Karpas-422 (cell line): Measurements from ENCODE around the gene MRLN. TPM values are rescaled to one million over a fixed set of nuclear protein-coding genes. Genes with fewer than 3 reads are reported as not detected.

Experiments used
- DNase-seq: peaks from one replicate; pipeline ENCODE4 v3.0.0-alpha.2; 2015
- H2AFZ ChIP-seq: fragments of 200-600 bp; sonication (generic); 2 replicates; pipeline ENCODE4 v1.6.1; 2014; ENCODE audit warnings: antibody characterized with exemption, low read length, mixed read lengths
- H3K27ac ChIP-seq: fragments of 200-600 bp; sonication (generic); 2 replicates; pipeline ENCODE4 v1.5.1; 2014; ENCODE audit warnings: mild to moderate bottlenecking, low read length, moderate library complexity
- H3K27me3 ChIP-seq: fragments of 200-600 bp; sonication (generic); 2 replicates; pipeline ENCODE4 v1.6.1; 2014; ENCODE audit warnings: low read length, mixed read lengths
- H3K36me3 ChIP-seq: fragments of 200-600 bp; sonication (generic); 2 replicates; pipeline ENCODE4 v1.6.1; 2014; ENCODE audit warnings: low read length, mixed read lengths; ENCODE audit not compliant: insufficient read depth
- H3K4me1 ChIP-seq: fragments of 200-600 bp; sonication (generic); 2 replicates; pipeline ENCODE4 v1.6.1; 2014; ENCODE audit warnings: mild to moderate bottlenecking, low read length, mixed read lengths
- H3K4me2 ChIP-seq: fragments of 200-600 bp; sonication (generic); 2 replicates; pipeline ENCODE4 v1.6.1; 2014; ENCODE audit warnings: low read length, low read depth, mild to moderate bottlenecking; ENCODE audit not compliant: poor library complexity, severe bottlenecking
- H3K4me3 ChIP-seq: fragments of 200-600 bp; sonication (generic); 2 replicates; pipeline ENCODE4 v1.5.1; 2014; ENCODE audit warnings: mild to moderate bottlenecking, antibody characterized with exemption, low read length, mixed read lengths
- H3K79me2 ChIP-seq: fragments of 200-600 bp; sonication (generic); 2 replicates; pipeline ENCODE4 v1.6.1; 2014; ENCODE audit warnings: mild to moderate bottlenecking, low read length, mixed read lengths
- H3K9ac ChIP-seq: fragments of 200-600 bp; sonication (generic); 2 replicates; pipeline ENCODE4 v1.6.0; 2014; ENCODE audit warnings: low read length
- H3K9me2 ChIP-seq: fragments of 200-600 bp; sonication (generic), shearing (Covaris generic); replicated peaks from 2 replicates; pipeline ENCODE4 v1.6.0; 2014; ENCODE audit warnings: mild to moderate bottlenecking, low read length, moderate library complexity; ENCODE audit not compliant: insufficient read depth
- H3K9me3 ChIP-seq: fragments of 300-700, 200-600 bp; sonication (generic); 2 replicates; pipeline ENCODE4 v1.6.1; 2014; ENCODE audit warnings: low read length, mixed read lengths
- H4K20me1 ChIP-seq: fragments of 200-600 bp; sonication (generic); 2 replicates; pipeline ENCODE4 v1.6.1; 2014; ENCODE audit warnings: mild to moderate bottlenecking, antibody characterized with exemption, low read length, low read depth; ENCODE audit not compliant: insufficient read depth
- total RNA-seq: library from RNA; depleted of rRNA; stranded (reverse); fragments of >200 nt; shearing (Covaris generic); gene quantifications from 2 replicates; pipeline ENCODE4 v1.2.3, GENCODE V29; 2014; ENCODE audit warnings: low replicate concordance

MRLN gene
- total RNA-seq, 1 experiment from 2014 or later = not detected

- Histone ChIP-seq H3K36me3 (no peaks in the 10 kb centered on the region), H3K27me3 (no peaks in the 10 kb centered on the region), H3K4me3 (no peak overlapping the region), H4K20me1 (no peaks in the 10 kb centered on the region), H3K4me2 (no peak overlapping the region), H3K79me2 (no peaks in the 10 kb centered on the region), H3K27ac (no peak overlapping the region), H3K9ac (no peak overlapping the region), H2AFZ (no peak overlapping the region), H3K9me3 (no peaks in the 10 kb centered on the region), H3K9me2 (no peaks in the 10 kb centered on the region), H3K4me1 (no peaks in the 10 kb centered on the region)
- DNase-seq = no peak
Measured at GRCh38 chr10:59724098-59724938, 28.9 kb downstream of the MRLN start.

GRCh38 chr10:59720377-59720776, 32.9 kb downstream of the MRLN start:
- Histone ChIP-seq H3K27me3 (no peaks in the 10 kb centered on the region), H3K79me2 (no peaks in the 10 kb centered on the region), H3K9me3 (no peaks in the 10 kb centered on the region), H3K9ac (no peak overlapping the region), H3K36me3 (no peaks in the 10 kb centered on the region), H3K9me2 (no peaks in the 10 kb centered on the region), H3K27ac (no peak overlapping the region), H3K4me2 (no peak overlapping the region), H3K4me1 (no peaks in the 10 kb centered on the region), H3K4me3 (no peak overlapping the region), H2AFZ (no peak overlapping the region), H4K20me1 (no peaks in the 10 kb centered on the region)
- no peak for DNase-seq

GRCh38 chr10:59719374-59719773, 33.9 kb downstream of the MRLN start:
- DNase-seq = no peak
- Histone ChIP-seq H3K9me2 (no peaks in the 10 kb centered on the region), H3K27me3 (no peaks in the 10 kb centered on the region), H3K4me2 (no peak overlapping the region), H3K27ac (no peak overlapping the region), H3K79me2 (no peaks in the 10 kb centered on the region), H4K20me1 (no peaks in the 10 kb centered on the region), H3K4me1 (no peaks in the 10 kb centered on the region), H3K9ac (no peak overlapping the region), H3K36me3 (no peaks in the 10 kb centered on the region), H3K9me3 (no peaks in the 10 kb centered on the region), H2AFZ (no peak overlapping the region), H3K4me3 (no peak overlapping the region)

GRCh38 chr10:59718257-59718656, 35.0 kb downstream of the MRLN start:
- no peak overlapping the region for H3K4me3 ChIP-seq
- no peaks in the 10 kb centered on the region for H3K9me2 ChIP-seq
- no peaks in the 10 kb centered on the region for H3K79me2 ChIP-seq
- no peaks in the 10 kb centered on the region for H3K36me3 ChIP-seq
- no peaks in the 10 kb centered on the region for H3K27me3 ChIP-seq
- H3K27ac ChIP-seq = no peak overlapping the region
- no peak overlapping the region for H3K9ac ChIP-seq
- no peak overlapping the region for H3K4me2 ChIP-seq
- H4K20me1 ChIP-seq = no peaks in the 10 kb centered on the region
- no peak overlapping the region for H2AFZ ChIP-seq
- no peaks in the 10 kb centered on the region for H3K4me1 ChIP-seq
- DNase-seq = no peak
- H3K9me3 ChIP-seq = no peaks in the 10 kb centered on the region

GRCh38 chr10:59713196-59713821, 39.9 kb downstream of the MRLN start:
- H3K36me3 ChIP-seq = no peaks in the 10 kb centered on the region
- H3K79me2 ChIP-seq = no peaks in the 10 kb centered on the region
- no peaks in the 10 kb centered on the region for H3K9me2 ChIP-seq
- DNase-seq = no peak
- H4K20me1 ChIP-seq = no peaks in the 10 kb centered on the region
- H3K9me3 ChIP-seq = no peaks in the 10 kb centered on the region
- no peak overlapping the region for H3K27ac ChIP-seq
- no peak overlapping the region for H3K9ac ChIP-seq
- H2AFZ ChIP-seq = no peak overlapping the region
- no peaks in the 10 kb centered on the region for H3K27me3 ChIP-seq
- no peak overlapping the region for H3K4me3 ChIP-seq
- H3K4me1 ChIP-seq = no peaks in the 10 kb centered on the region
- no peak overlapping the region for H3K4me2 ChIP-seq

- Histone ChIP-seq H3K36me3 (no peaks in the 10 kb centered on the region), H3K27ac (no peak overlapping the region), H3K4me2 (no peak overlapping the region)
Measured at GRCh38 chr10:59711871-59712494, 41.3 kb downstream of the MRLN start.

GRCh38 chr10:59709395-59710125, 43.7 kb downstream of the MRLN start, which contains the start of gene SLC16A9:
Gene SLC16A9 (minus strand): TSS chr10:59709850. CDS start chr10:59684291, 25,559 bp downstream.
- no peak within 1 kb of the TSS for H3K4me2 ChIP-seq
- H3K4me1 ChIP-seq = no peaks in the 10 kb centered on the region
- no peaks in the 10 kb centered on the region for H3K36me3 ChIP-seq
- no peaks in the 10 kb centered on the region for H3K9me3 ChIP-seq
- H3K9me2 ChIP-seq = no peaks in the 10 kb centered on the region
- H3K27ac ChIP-seq = no peak within 1 kb of the TSS
- H3K4me3 ChIP-seq = no peak within 1 kb of the TSS
- H3K27me3 ChIP-seq = no peaks in the 10 kb centered on the region
- no peak within 1 kb of the TSS for H3K9ac ChIP-seq
- no peaks in the 10 kb centered on the region for H4K20me1 ChIP-seq
- H2AFZ ChIP-seq = no peak within 1 kb of the TSS
- no peak for DNase-seq
- no peaks in the 10 kb centered on the region for H3K79me2 ChIP-seq

More at GRCh38 chr10:59711871-59712494, 41.3 kb downstream of the MRLN start:
- Histone ChIP-seq H2AFZ (no peak overlapping the region), H3K27me3 (no peaks in the 10 kb centered on the region), H3K79me2 (no peaks in the 10 kb centered on the region), H3K9ac (no peak overlapping the region), H3K4me1 (no peaks in the 10 kb centered on the region), H3K9me2 (no peaks in the 10 kb centered on the region), H4K20me1 (no peaks in the 10 kb centered on the region), H3K4me3 (no peak overlapping the region), H3K9me3 (no peaks in the 10 kb centered on the region)
- no peak for DNase-seq
